Lower lobe of right lung (tissue), 2 donors: ENCODE results near the gene MROH2B. TPM values are rescaled to one million over a fixed set of nuclear protein-coding genes. Genes with fewer than 3 reads are reported as not detected.

Experiments used
- ATAC-seq, 2 donors: fragments of 200-7000 bp; cut with Tn5 transposase; one replicate each; pipeline ENCODE4 v1.9.1; 2020 to 2022; ENCODE audit warnings: mild to moderate bottlenecking in 2 of 2, moderate library complexity in 2 of 2
- DNase-seq: peaks from one replicate; pipeline ENCODE4 v3.0.0-alpha.2; 2020
- H3K27ac ChIP-seq: fragments of 200-600 bp; one replicate; pipeline ENCODE4 v1.8.0; 2022
- H3K27me3 ChIP-seq: fragments of 200-600 bp; one replicate; pipeline ENCODE4 v1.8.0; 2022; ENCODE audit warnings: low read depth
- H3K36me3 ChIP-seq: fragments of 200-600 bp; one replicate; pipeline ENCODE4 v1.8.0; 2022; ENCODE audit warnings: mild to moderate bottlenecking
- H3K4me1 ChIP-seq: fragments of 200-600 bp; one replicate; pipeline ENCODE4 v1.8.0; 2022
- H3K4me3 ChIP-seq: fragments of 200-600 bp; one replicate; pipeline ENCODE4 v1.8.0; 2022; ENCODE audit warnings: mild to moderate bottlenecking
- H3K9me3 ChIP-seq: fragments of 200-600 bp; one replicate; pipeline ENCODE4 v1.8.0; 2022
- intact Hi-C: fragments of 100-400 bp; cut with DNase I; formaldehyde crosslinking; loops from one replicate; pipeline ENCODE4 v1.11.0; 2022
- total RNA-seq: library from RNA; stranded (reverse); fragmentation: NEBNext Ultra II Directional; extraction: Animal tissue kit (Norgen Biotek cat#: 25700); gene quantifications from one replicate; pipeline ENCODE4 v1.2.1, GENCODE V29; 2021
- TF ChIP-seq, protein P1 (sequence below): fragments of 200-600 bp; IDR thresholded peaks from one replicate; pipeline ENCODE4 v1.8.0; 2022; ENCODE audit warnings: antibody characterized with exemption, mild to moderate bottlenecking
- donor health status: DM: no; HTN: yes; CAD: no; lungs with severe emphysema.

Gene MROH2B
- total RNA-seq, 1 donor from 2014 or later: not detected

DNA sequence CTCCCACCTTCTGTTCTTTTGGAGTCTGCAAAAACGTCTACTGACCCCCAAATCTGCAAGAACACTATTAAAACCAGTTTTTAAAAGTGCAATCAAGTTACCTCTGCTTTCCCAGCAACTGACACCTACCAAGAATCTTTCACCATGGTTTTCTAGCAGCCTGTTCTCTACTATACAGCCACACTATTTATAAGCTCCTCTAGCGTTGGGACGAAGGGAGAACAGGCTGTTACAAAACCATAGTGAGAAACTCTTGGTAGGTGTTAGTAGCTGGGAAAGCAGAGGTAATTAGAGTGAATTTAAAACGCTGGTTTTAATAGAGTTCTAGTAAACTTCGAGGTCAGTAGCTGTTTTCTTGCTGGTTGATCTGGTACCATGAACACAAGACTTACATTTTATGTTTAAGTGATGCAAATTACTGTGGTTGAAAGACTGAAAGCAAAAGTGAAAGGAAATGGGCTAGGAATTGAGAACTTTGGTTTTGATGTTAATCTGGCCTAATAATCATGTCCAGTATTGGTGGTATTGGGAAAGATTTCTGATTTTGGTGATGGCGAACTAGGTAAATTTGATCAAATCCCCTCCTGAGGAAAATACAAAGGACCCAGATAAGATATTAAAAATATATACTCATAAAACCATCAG is 5.3 kb downstream of the MROH2B start:
- TF ChIP-seq, protein P1, sequence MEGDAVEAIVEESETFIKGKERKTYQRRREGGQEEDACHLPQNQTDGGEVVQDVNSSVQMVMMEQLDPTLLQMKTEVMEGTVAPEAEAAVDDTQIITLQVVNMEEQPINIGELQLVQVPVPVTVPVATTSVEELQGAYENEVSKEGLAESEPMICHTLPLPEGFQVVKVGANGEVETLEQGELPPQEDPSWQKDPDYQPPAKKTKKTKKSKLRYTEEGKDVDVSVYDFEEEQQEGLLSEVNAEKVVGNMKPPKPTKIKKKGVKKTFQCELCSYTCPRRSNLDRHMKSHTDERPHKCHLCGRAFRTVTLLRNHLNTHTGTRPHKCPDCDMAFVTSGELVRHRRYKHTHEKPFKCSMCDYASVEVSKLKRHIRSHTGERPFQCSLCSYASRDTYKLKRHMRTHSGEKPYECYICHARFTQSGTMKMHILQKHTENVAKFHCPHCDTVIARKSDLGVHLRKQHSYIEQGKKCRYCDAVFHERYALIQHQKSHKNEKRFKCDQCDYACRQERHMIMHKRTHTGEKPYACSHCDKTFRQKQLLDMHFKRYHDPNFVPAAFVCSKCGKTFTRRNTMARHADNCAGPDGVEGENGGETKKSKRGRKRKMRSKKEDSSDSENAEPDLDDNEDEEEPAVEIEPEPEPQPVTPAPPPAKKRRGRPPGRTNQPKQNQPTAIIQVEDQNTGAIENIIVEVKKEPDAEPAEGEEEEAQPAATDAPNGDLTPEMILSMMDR: no peak
- Histone ChIP-seq H3K4me1 (no peaks in the 10 kb centered on the region), H3K4me3 (no peak overlapping the region), H3K27ac (no peak overlapping the region), H3K36me3 (no peaks in the 10 kb centered on the region), H3K9me3 (no peaks in the 10 kb centered on the region), H3K27me3 (no peaks in the 10 kb centered on the region)
- ATAC-seq (no peak), DNase-seq (no peak)
- intact Hi-C loops: no loop called here

DNA sequence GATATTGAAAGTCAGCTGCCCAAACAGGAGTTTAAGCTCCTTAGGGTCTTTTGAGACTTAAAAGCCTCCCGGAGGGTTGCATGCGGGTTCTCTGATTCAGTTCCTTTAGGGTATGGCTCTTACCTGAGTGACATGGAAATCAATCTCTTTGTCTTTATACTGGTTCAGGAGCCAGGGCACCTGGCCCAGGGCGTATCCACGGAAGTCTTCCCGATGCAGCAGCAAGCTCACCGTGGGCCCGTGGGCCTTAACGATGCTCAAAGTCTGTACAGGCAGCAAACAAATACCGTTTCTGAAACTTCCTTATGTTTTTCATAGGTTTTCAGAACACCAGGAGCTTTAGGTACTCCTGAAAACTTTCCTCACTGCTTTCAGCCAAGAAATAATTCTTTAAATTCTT is 13.2 kb downstream of the MROH2B start:
- ATAC-seq (no peak), DNase-seq (no peak)
- Histone ChIP-seq H3K27ac (no peak overlapping the region), H3K36me3 (no peaks in the 10 kb centered on the region), H3K4me3 (no peak overlapping the region), H3K9me3 (no peaks in the 10 kb centered on the region), H3K27me3 (no peaks in the 10 kb centered on the region), H3K4me1 (no peaks in the 10 kb centered on the region)
- intact Hi-C loops: no loop called here
- TF ChIP-seq, protein P1: no peak

DNA sequence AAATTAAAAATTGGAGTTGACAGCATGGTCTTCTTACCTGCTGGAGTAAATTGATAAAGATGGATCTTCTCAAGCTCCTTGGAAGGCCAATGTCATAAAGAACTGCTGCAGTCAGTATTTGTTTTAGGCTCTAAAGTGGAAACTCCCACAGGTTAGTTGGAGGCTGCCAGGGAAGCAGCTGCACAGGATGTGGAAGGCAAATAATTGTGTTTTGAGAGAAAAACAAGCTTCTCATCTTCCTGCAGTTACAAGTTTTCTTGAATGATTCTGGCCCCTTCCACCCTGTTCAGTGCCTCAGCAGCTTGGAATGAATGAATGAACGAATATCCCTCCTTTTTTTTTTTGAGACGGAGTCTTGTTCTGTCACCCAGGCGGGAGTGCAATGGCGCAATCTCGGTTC is 13.9 kb downstream of the MROH2B start:
- no peaks in the 10 kb centered on the region for H3K9me3 ChIP-seq
- H3K4me1 ChIP-seq: no peaks in the 10 kb centered on the region
- no peak overlapping the region for H3K4me3 ChIP-seq
- TF ChIP-seq, protein P1: no peak
- no peaks in the 10 kb centered on the region for H3K36me3 ChIP-seq
- DNase-seq: no peak
- no peak for ATAC-seq
- intact Hi-C loops: no loop called here
- H3K27me3 ChIP-seq: no peaks in the 10 kb centered on the region
- H3K27ac ChIP-seq: no peak overlapping the region

DNA sequence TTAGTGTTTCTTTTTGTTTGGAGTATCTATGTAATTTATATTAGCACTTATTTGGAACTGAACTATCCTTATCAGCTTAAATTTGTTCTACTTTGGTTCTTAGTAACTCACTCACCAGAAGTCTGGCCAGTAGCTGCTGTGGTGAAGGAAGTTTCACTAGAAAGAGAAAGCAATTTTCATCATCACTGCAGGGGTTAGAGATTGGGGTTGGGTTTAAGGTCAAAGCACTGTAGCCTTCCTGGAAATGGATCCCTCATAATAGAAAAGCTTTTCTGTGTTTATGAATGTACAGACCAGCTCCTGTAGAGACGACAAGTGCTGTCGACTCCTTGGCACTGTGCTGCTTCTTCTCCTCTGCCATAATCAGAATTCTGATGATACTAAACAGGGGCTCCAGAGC is 22.2 kb downstream of the MROH2B start:
- no peaks in the 10 kb centered on the region for H3K4me1 ChIP-seq
- H3K36me3 ChIP-seq: no peaks in the 10 kb centered on the region
- H3K27ac ChIP-seq: no peak overlapping the region
- no peak for ATAC-seq
- DNase-seq: no peak
- intact Hi-C loops: no loop called here
- TF ChIP-seq, protein P1: no peak
- H3K4me3 ChIP-seq: no peak overlapping the region
- H3K27me3 ChIP-seq: no peaks in the 10 kb centered on the region
- H3K9me3 ChIP-seq: no peaks in the 10 kb centered on the region

DNA sequence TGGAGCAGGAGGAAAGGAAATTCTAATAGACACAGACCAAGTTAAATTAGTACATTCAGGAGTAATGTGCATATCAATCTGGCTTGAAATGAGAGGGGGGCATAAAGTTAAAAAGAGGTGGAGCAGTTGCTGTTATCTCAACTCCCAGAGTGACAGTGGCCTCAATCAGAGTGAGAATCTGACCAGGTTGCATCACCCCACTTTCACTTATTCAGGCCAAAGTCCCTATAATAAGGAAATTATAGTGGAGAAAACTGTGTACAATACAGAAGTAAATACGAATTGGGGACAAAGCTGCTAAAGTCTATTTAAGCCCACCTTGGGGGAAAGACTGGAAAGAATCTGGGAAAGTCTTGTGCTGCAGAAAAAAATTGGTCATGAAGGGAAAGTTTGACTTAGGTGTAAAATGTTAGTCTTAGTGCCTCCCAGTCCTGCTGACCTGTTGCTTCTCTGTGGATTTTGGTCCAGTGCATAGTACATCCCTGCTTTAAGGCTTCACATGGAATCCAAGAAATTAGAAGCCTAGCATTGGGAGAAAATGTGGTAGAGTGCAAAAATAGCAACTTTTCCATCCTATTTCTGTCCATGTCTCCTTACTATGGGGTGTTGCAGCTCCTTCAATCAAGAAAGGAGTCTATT is 27.9 kb downstream of the MROH2B start:
- Histone ChIP-seq H3K4me3 (no peak overlapping the region), H3K27ac (no peak overlapping the region), H3K9me3 (no peaks in the 10 kb centered on the region), H3K36me3 (no peaks in the 10 kb centered on the region), H3K27me3 (no peaks in the 10 kb centered on the region), H3K4me1 (no peaks in the 10 kb centered on the region)
- TF ChIP-seq, protein P1: no peak
- ATAC-seq (no peak), DNase-seq (no peak)
- intact Hi-C loops: no loop called here
